ENCODE data around the gene AKR1B15.

DNA sequence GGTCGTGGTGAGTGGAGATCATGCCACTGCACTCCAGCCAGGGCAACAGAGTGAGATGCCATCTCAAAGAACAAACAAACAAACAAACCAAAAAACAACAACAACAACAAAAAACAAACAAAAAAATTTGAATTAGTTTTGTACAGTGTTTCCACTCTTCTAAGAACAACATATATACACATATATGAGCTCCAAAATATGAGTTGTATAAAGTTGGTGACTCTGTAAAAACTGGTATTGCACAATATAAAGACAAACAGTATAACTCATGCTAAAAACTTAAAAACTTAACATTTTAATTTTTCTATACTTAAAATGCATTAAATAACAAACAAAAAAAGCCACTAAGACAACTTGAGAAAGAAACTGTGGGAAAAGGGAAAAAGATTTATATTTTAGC lies 46.0 kb downstream of the AKR1B15 start:
- TF ChIP-seq, protein P1, sequence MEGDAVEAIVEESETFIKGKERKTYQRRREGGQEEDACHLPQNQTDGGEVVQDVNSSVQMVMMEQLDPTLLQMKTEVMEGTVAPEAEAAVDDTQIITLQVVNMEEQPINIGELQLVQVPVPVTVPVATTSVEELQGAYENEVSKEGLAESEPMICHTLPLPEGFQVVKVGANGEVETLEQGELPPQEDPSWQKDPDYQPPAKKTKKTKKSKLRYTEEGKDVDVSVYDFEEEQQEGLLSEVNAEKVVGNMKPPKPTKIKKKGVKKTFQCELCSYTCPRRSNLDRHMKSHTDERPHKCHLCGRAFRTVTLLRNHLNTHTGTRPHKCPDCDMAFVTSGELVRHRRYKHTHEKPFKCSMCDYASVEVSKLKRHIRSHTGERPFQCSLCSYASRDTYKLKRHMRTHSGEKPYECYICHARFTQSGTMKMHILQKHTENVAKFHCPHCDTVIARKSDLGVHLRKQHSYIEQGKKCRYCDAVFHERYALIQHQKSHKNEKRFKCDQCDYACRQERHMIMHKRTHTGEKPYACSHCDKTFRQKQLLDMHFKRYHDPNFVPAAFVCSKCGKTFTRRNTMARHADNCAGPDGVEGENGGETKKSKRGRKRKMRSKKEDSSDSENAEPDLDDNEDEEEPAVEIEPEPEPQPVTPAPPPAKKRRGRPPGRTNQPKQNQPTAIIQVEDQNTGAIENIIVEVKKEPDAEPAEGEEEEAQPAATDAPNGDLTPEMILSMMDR (conservative IDR thresholded peaks at IDR 0.05), result no peak
- TF ChIP-seq ZFX (IDR thresholded peaks at IDR 0.05), result no peak

Measured in C4-2B (cell line).